D721Med (cell line): ENCODE results near the gene ZNF629.

Source experiments
- DNase-seq: peaks from one replicate; pipeline ENCODE4 v3.0.0; 2011; ENCODE audit warnings: low spot score; ENCODE audit not compliant: insufficient read length
- FAIRE-seq: peaks from 2 replicates; lab custom pipeline; 2011; peaks lifted over from hg19 to GRCh38; lab: Jason Lieb, UNC
- TF ChIP-seq, protein P1 (sequence below): IDR thresholded peaks from 2 replicates; pipeline ENCODE4 v1.5.1; 2012; ENCODE audit warnings: mild to moderate bottlenecking, control low read depth; ENCODE audit not compliant: insufficient read depth; ENCODE audit errors: missing control alignments

ZNF629 gene

DNA sequence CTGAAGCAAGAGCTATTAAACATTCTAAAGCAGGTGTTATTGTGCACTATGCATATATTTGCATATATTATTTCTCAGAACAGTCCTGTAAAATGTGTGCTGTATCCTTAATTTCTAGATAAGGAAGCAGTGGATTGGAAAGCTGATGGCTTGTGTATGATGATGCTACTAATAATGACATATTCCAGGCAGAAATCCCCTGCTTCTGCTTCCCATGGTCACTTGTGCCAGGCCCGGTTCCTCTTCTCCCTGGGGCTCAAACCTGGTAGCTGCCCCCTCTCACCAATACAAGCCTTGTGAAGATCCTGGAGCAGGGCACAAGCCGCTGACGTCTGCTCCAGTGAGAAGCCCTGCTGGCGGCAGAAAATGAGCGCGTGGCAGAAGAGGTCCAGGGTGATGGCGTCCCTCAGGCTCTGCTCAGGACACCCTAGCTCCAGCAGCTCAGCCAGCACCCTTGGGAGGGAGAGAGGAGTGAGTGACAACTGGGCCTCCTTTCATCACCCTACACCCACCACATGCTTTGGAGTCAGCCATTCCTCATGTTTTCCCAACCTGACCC is 26.9 kb downstream of the ZNF629 start:
- FAIRE-seq, result no peak

DNA sequence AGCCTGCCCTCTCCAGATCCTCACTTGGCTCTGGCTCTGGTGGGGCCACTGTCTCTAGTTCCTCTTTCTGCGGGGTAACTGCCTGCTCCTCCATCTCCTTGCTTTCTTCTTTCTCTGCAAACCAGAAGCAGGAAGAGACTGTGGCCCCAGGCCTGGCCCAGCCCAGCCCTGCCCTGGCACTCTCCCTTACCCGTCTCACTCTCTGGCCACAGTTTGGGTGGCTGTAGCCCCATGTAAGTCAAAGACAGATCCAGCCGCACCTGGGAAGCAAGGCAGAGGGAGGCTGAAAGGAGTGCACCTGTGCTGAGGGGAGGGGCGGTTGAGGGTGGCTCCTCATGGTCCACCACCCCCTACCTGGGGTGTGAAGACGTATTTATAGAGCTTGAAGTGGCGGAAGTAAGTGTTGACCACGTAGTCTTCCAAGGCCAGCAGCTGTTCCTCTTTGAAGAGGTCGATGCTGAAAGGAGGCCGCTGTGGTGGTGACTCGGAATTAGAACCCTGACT is 28.0 kb downstream of the ZNF629 start:
- TF ChIP-seq, protein P1, sequence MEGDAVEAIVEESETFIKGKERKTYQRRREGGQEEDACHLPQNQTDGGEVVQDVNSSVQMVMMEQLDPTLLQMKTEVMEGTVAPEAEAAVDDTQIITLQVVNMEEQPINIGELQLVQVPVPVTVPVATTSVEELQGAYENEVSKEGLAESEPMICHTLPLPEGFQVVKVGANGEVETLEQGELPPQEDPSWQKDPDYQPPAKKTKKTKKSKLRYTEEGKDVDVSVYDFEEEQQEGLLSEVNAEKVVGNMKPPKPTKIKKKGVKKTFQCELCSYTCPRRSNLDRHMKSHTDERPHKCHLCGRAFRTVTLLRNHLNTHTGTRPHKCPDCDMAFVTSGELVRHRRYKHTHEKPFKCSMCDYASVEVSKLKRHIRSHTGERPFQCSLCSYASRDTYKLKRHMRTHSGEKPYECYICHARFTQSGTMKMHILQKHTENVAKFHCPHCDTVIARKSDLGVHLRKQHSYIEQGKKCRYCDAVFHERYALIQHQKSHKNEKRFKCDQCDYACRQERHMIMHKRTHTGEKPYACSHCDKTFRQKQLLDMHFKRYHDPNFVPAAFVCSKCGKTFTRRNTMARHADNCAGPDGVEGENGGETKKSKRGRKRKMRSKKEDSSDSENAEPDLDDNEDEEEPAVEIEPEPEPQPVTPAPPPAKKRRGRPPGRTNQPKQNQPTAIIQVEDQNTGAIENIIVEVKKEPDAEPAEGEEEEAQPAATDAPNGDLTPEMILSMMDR, result no peak
- DNase-seq (no peak), FAIRE-seq (no peak)

More for the DNA sequence above, 26.9 kb downstream of the ZNF629 start:
- no peak for DNase-seq
- TF ChIP-seq, protein P1, result no peak

DNA sequence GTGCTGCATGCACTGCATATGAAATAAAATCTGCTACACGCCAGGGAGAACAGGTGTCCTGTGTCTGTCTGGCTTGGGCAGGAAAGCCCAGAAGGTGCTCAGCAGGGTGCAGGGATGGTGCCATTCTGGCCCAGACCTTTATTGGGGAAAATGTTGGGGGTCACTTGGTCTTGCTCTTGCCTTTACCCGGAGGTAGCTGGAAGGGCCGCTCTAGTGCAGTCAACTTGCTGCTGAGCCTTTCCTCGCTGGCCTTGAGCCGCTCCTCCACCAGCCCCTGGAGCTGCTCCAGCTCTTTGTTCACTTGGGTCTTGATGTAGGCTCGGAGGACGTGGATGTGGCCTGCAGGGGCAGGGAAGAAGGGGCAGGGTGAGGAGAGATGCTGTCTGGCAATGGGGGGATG is 29.7 kb downstream of the ZNF629 start:
- no peak for DNase-seq
- TF ChIP-seq, protein P1, result no peak
- no peak for FAIRE-seq

DNA sequence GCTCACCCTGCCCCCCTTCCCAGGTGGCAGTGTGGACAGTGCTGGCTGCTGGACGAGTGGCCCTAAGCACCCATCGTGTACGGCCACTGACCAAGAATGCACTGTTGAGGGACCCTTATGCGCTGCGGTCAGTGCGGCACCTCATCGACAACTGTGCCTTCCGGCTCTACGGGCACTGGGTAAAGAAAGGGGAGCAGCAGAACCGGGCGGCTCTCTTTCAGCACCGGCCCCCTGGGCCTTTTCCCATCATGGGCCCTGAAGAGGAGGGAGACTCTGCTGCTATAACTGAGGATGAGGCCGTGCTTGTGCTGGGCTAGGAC is 30.3 kb downstream of the ZNF629 start:
- FAIRE-seq (no peak), DNase-seq (no peak)
- TF ChIP-seq, protein P1, result no peak

DNA sequence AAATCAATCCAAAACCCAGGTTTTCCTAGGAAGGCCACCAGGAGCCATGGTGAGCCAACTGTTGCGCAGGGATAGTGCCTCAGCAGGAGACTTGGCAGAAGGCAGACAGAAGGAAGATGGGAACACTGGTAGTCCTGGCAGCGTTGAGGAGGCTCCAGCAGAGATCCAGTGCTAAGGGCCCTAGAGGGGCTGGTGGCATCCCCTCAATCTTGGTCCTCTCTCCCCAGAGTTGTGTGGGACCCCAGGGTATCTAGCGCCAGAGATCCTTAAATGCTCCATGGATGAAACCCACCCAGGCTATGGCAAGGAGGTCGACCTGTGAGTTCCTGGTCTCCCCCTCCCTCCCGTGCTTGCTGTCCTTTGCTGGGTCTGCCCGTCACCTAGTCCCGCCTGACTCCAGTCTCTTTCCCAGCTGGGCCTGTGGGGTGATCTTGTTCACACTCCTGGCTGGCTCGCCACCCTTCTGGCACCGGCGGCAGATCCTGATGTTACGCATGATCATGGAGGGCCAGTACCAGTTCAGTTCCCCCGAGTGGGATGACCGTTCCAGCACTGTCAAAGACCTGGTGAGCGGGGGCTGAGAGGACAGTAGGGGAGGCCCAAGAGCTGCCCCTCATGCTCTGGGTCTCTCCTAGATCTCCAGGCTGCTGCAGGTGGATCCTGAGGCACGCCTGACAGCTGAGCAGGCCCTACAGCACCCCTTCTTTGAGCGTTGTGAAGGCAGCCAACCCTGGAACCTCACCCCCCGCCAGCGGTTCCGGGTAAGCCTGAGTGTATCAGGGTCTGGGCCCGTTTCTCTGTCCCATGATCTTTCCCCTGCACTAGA is 30.8 kb downstream of the ZNF629 start:
- FAIRE-seq, result no peak
- DNase-seq, result no peak
- TF ChIP-seq, protein P1, result no peak

DNA sequence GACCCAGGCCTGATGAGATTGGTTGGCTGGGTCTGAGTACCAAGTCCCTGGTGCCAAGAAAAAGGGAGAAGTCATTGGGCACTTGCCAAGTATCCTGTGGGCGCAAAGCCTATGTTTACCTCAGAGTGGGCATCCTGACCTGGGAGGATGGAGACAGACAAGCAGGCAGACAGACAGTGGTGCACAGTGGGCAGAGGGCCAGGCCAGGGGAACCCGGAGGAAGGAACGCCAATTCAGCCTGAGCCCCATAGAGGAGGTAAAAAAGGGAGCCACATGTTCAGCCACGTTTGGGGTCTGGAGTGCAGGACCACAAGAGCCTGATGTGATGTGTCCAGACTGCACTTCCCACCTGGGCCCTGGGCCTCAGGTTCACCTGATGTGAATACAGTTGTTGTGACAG is 33.4 kb downstream of the ZNF629 start:
- no peak for FAIRE-seq

More for the DNA sequence above, 33.4 kb downstream of the ZNF629 start:
- TF ChIP-seq, protein P1, result no peak
- no peak for DNase-seq
